GM12872 (cell line): ENCODE results near the gene TTC28.
"Not testable (repeated sequence)": the region's sequence is repeated elsewhere in the genome, so short reads cannot be mapped to it uniquely, and the experiment has no call there.

ENCODE experiments used
- TF ChIP-seq, protein P1 (sequence below): IDR thresholded peaks from 3 replicates; pipeline ENCODE4 v1.5.1; 2011; ENCODE audit warnings: low read depth, mild to moderate bottlenecking, low read length, moderate library complexity; ENCODE audit not compliant: insufficient read depth

The TTC28 gene

DNA sequence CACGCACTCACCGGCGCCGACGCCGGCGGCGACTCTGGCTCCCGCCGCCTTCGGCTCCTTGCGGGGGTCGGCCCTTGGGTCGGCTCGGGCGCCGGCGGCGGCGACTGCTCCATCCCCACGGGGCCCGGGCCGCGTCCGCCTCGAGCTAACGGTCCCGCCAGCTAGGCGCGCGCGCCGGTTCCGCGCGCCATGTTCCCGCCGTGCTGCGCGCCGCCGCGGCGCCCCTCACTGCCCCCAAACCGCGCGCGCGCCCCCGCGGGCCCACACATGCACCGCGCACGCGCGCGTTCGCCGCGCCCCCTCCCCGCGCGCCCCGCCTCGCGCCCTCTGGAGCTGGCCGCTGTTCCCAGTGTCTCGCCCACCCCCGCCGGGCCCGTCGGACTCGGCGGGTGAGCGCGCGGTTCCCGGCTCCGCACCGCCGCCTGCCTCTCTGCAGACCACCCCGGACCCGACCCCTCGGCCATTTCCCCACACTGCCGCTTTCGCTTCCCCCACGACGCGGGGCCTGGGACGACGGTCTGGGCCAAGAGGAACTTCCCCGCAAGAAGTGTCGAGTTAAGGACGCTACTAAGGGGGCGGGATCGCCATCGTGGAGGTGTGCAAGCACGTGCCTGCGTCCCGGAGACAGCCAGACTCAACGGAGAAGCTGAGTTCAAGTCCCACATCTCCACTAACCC is at the start of gene TTC28:
Gene TTC28, minus strand, starts transcription at position 230 of the 677 bp plus-strand sequence. Its CDS starts 117 bp downstream, at position 113.
- TF ChIP-seq, protein P1, sequence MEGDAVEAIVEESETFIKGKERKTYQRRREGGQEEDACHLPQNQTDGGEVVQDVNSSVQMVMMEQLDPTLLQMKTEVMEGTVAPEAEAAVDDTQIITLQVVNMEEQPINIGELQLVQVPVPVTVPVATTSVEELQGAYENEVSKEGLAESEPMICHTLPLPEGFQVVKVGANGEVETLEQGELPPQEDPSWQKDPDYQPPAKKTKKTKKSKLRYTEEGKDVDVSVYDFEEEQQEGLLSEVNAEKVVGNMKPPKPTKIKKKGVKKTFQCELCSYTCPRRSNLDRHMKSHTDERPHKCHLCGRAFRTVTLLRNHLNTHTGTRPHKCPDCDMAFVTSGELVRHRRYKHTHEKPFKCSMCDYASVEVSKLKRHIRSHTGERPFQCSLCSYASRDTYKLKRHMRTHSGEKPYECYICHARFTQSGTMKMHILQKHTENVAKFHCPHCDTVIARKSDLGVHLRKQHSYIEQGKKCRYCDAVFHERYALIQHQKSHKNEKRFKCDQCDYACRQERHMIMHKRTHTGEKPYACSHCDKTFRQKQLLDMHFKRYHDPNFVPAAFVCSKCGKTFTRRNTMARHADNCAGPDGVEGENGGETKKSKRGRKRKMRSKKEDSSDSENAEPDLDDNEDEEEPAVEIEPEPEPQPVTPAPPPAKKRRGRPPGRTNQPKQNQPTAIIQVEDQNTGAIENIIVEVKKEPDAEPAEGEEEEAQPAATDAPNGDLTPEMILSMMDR = not testable (repeated sequence)

DNA sequence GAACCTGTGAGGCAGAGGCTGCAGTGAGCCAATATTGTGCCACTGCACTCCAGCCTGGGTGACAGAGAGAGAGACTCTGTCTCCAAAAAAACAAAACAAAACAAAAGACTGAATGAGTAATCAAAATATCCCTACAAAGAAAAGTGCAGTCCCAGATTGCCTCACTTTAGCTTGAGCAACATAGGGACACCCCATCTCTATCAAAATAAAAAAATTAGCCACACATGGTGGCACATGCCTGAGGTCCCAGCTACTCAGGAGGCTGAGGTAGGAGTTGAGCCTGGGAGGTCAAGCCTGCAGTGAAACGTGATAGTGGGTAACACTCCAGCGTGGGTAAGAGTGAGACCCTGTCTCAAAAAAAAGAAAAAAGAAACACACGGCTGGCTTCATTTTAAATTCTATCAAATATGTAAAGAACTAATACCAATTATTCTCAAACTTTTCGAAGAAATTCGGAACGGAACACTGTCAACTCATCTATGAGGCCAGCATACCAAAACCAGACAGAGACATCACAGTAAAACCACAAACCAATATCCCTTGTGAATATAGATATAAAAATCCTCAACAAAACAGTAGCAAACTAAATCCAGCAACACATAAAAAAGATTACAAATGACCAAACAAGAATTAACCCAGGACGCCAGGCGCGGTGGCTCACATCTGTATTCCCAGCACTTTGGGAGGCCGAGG is 49.1 kb upstream of the TTC28 start:
- TF ChIP-seq, protein P1 = no peak

DNA sequence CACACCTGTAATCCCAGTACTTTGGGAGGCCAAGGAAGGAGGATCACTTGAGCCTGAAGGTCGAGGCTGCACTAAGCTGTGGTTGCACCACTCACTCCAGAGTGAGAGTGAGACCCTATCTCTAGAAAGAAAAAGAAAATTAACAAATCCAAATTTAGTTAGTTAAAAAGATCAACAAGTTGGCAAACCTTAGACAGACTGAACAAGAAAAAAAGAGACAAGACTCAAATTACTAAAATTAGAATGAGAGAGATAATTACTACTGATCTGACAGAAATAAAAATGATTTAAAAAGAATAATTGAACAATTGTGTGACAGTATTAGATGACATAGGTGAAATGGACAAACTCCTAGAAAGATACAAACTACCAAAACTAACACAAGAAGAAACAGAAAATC is 48.4 kb upstream of the TTC28 start:
- TF ChIP-seq, protein P1 = no peak

DNA sequence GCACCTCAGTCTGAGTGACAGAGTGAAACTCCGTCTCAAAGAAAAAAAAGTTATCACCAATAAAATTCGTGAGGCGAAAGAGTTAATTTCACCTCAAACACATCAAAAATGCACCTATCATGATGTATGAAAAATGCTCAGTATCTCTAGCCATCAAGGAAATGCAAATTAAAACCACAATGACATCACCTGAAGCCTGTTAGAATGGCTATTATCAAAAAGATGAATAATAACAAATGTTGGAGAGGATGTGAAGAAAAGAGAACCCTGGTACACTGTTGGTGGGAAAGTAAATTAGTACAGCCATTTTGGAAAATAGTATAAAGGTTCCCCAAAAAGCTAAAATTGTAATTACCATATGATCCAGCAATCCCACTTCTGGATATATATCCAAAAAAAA is 38.4 kb upstream of the TTC28 start:
- TF ChIP-seq, protein P1 = no peak

DNA sequence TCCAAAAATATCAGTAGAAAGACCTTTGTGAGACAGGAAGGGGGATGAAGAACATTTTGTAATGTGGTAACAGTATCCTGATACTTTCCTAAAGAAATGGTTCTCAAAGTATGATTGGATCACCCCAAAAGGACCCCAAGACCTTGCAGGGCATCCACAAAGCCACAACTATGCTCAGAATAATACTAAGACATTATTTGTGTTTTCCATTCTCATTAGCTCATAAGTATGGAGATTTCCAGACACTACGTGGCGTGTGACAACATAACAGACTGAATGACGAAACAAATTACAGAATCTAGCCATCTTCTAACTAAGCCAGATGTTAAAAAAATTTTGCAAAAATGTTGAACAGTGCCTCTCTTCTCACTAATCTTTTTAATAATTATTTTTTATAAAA is 37.0 kb upstream of the TTC28 start:
- TF ChIP-seq, protein P1 = no peak

DNA sequence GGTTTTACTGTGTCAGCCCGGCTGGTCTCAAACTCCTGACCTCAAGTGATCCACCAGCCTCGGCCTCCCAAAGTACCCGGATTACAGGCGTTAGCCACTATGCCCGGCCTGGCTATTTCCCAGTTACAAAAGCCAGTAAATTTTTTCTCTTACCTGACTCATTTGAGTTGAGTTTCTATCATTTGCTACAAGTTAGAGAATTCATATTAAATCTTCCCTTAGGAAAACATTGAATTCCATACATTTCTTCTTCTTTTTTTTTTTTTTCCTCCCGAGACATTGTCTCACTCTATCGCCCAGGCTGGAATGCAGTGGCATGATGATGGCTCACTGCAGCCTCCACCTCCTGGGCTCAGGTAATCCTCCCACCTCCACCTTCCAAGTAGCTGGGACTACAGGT is 36.0 kb upstream of the TTC28 start:
- TF ChIP-seq, protein P1 = no peak

DNA sequence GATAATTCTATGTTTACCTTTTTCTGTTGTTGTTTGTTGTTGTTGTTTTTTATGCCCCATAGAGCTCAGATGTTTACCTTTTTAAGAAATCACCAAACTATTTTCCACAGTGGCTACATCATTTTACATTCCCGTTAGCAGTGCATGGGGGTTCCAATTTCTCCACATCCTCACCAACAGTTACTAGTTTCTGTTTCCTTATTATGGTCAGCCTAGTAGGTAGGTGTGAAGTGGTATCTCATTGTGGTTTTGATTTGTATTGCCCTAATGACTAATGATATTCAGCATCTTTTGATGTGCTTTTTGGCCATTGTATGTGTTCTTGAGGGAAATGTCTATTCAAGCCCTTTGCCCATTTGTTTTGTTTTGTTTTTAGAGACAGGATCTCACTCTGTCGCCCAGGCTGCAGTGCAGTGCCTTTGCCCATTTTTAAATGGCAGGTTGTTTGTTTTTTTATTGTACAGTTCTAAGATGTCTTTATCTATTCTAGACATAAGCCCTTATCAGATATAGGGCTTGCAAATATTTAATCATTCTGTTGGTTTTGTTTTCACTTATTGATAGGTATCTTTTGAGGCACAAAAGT is 34.5 kb upstream of the TTC28 start:
- TF ChIP-seq, protein P1 = no peak
